ENCODE data around the gene RAB3GAP2. TPM values are rescaled to one million over a fixed set of nuclear protein-coding genes. Genes with fewer than 3 reads are reported as not detected.

The RAB3GAP2 gene
- total RNA-seq, 2 donors from 2014 or later = 13.9 to 15.1 TPM

DNA sequence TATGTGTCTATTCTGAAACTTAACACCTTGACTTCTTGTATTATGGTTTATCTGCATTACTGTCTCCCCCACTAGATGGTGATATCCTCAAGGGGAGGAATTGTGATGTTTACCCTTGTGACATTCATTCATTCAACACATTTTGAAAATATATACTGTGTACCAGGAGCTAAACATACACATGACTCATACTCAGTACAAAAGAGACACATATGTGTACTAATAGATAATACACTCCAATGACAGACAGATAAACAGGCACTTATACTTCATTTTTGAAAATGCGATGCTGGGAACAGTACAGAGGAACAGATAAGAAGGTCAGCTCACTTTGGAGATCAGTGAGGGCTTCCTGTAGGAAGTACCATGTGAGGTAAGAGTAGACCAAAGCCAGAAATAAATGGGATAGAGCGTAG, 8.9 kb upstream of the RAB3GAP2 start:
- no peak for DNase-seq (ENCODE audit: low spot score)
- Histone ChIP-seq H3K4me1 (no peaks in the 10 kb centered on the region), H3K9me3 (no peaks in the 10 kb centered on the region), H3K27ac (no peak overlapping the region), H3K27me3 (no peaks in the 10 kb centered on the region), H3K36me3 (no peaks in the 10 kb centered on the region), H3K4me3 (no peak overlapping the region)
- TF ChIP-seq CTCF (IDR thresholded peaks at IDR 0.05) = peak in 1 of 2 donors; percentile 50

GRCh38 chr1:220280249-220280648, 8.0 kb upstream of the RAB3GAP2 start:
- H3K27me3 ChIP-seq = no peaks in the 10 kb centered on the region
- no peaks in the 10 kb centered on the region for H3K36me3 ChIP-seq
- H3K9me3 ChIP-seq = no peaks in the 10 kb centered on the region
- no peak overlapping the region for H3K4me3 ChIP-seq
- H3K4me1 ChIP-seq = no peaks in the 10 kb centered on the region
- H3K27ac ChIP-seq = no peak overlapping the region
- no peak for DNase-seq (ENCODE audit: low spot score)
- TF ChIP-seq CTCF (IDR thresholded peaks at IDR 0.05) = no peak

- Histone ChIP-seq H3K27ac (no peak overlapping the region), H3K27me3 (no peaks in the 10 kb centered on the region), H3K36me3 (no peaks in the 10 kb centered on the region), H3K4me1 (no peaks in the 10 kb centered on the region), H3K4me3 (no peak overlapping the region), H3K9me3 (no peaks in the 10 kb centered on the region)
- no peak for TF ChIP-seq CTCF (IDR thresholded peaks at IDR 0.05)
- DNase-seq (ENCODE audit: low spot score) = no peak
These were observed 6.7 kb upstream of the RAB3GAP2 start for GRCh38 chr1:220278991-220279390.

- H3K27me3 ChIP-seq = no peaks in the 10 kb centered on the region
- no peak overlapping the region for H3K4me3 ChIP-seq
- TF ChIP-seq CTCF (IDR thresholded peaks at IDR 0.05) = no peak
- peaks cover 0 to 12% of the 10 kb centered on the region in 2 donors for H3K4me1 ChIP-seq
- no peaks in the 10 kb centered on the region for H3K9me3 ChIP-seq
- DNase-seq (ENCODE audit: low spot score) = no peak
- H3K36me3 ChIP-seq = no peaks in the 10 kb centered on the region
- no peak overlapping the region for H3K27ac ChIP-seq
These were observed 3.2 kb upstream of the RAB3GAP2 start for GRCh38 chr1:220275430-220275829.

DNA sequence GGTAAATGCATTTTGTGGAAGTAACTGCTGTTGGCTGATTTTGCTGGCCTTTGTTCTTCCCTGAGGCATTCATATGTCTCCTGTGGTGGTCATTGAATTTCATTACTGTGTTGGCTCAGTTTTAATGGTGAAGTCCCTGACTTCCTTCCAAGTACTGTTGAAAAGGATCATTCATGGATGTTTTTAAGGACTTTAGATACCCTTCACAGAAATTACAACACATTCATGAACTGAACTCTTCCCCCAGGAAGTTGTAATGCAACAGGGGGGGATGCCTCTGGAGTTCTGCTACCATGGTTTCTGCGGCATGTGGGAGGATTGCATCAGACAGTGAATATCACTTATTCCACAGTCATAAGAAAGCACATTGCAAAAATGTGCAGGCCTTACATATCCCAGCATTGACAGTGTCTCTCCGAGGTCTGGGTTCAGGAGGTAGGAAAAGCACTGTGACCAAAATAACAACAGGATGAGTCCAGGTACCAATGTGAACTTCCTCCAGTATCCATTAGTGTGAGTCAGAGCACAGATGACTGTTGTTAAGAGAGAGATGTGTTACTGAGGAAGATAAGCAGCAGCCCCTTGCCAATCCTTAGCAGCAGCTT, 2.1 kb upstream of the RAB3GAP2 start:
- no peak overlapping the region for H3K4me3 ChIP-seq
- no peaks in the 10 kb centered on the region for H3K27me3 ChIP-seq
- no peaks in the 10 kb centered on the region for H3K9me3 ChIP-seq
- DNase-seq (ENCODE audit: low spot score) = no peak
- TF ChIP-seq CTCF (IDR thresholded peaks at IDR 0.05) = no peak
- H3K4me1 ChIP-seq = peaks cover 0 to 18% of the 10 kb centered on the region in 2 donors
- H3K36me3 ChIP-seq = no peaks in the 10 kb centered on the region
- no peak overlapping the region for H3K27ac ChIP-seq

- peaks cover 0 to 29% of the 10 kb centered on the region in 2 donors for H3K4me1 ChIP-seq
- H3K27ac ChIP-seq = peak overlapping the region; percentile 89 to 91
- H3K4me3 ChIP-seq = peak overlapping the region; percentile 76 to 93
- H3K9me3 ChIP-seq = no peaks in the 10 kb centered on the region
- no peak for TF ChIP-seq CTCF (IDR thresholded peaks at IDR 0.05)
- DNase-seq (ENCODE audit: low spot score) = no peak
- no peaks in the 10 kb centered on the region for H3K27me3 ChIP-seq
- H3K36me3 ChIP-seq = no peaks in the 10 kb centered on the region
These were observed 513 bp upstream of the RAB3GAP2 start for GRCh38 chr1:220272841-220273090.

All from right atrium auricular region (tissue), 2 donors.